Ramos (cell line): ENCODE data around the gene KIZ.

Source experiments
- in situ Hi-C: fragments of 300-500 bp; cut with MboI; formaldehyde crosslinking; loops from one replicate; pipeline ENCODE4 v1.14.3; 2022; ENCODE audit warnings: low sequenced_read_pairs; ENCODE audit not compliant: unreplicated experiment

The KIZ gene

DNA sequence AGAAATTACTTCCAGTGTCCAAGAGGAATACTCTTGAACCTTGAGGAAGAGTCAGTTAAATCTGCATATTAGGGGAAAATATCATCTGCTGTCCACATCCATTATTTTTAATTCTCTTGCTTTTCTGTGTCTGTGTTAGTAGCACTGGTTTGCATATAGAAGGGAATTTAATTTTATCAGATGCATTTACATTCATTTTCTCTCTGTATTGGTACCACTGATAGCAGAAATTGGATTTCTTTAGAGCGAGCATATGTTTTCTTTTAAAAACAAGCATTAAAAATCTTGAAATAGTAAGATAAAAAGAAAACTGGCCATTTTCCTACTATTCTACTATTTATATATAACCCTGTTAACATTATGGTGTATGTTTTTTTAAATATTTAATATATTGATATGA, 83.8 kb downstream of the KIZ start:
- in situ Hi-C loops = no loop called here

DNA sequence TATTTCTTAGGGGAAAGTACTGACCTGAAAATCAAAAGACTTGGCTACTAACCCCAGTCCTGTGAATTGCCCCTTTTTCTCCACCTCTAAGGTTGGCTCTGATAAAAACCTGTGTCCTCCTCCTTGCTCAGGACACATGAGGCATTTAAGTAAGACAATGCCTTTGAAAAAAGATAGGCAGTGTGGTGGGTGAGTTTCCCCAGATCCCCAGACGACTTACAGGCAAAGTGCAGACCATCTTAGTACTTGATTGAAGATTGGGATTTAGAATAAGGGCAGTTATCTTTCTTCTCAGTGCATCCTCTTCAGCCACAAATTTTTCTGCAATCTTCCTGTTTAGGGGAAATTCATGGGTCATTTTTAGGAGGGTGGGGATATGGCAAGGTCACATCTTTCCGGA, 87.8 kb downstream of the KIZ start:
- in situ Hi-C loops = no loop called here

DNA sequence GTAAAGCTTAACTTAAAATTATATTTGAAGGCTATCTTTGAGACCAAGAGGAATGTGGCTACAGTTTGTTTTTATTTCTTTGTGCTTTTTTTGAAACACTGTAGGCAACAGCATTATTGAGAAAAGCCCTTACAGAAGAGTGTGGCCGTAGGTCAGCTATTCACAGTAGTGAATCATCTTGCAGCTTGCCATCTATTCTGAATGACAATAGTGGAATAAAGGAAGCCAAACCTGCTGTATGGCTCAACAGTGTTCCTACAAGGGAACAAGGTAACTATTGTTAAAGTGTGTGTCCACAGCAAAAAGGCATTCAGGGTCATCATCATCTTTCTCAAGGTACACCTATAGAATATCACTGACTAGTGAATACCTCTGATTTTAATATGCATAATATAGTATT, 88.5 kb downstream of the KIZ start:
- in situ Hi-C loops = no loop called here

DNA sequence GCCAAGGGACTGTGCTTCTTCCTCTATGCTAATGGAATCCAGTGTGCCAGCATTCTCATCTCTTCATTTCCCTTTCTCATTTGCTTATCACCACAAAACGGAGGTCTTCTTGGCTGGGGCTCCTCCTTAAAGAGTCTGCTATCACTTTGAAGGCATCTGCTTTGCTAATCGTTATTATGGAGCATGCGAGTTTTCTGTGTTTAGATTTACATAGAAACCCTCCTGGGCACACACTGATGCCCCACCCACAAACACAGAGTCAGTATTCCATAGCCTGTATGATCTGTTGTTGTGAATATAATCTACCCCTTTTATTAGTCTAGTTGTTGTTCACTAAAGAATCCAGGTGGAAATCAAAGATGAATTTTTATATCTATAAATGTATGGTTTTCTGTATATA, 93.8 kb downstream of the KIZ start:
- in situ Hi-C loops = no loop called here

DNA sequence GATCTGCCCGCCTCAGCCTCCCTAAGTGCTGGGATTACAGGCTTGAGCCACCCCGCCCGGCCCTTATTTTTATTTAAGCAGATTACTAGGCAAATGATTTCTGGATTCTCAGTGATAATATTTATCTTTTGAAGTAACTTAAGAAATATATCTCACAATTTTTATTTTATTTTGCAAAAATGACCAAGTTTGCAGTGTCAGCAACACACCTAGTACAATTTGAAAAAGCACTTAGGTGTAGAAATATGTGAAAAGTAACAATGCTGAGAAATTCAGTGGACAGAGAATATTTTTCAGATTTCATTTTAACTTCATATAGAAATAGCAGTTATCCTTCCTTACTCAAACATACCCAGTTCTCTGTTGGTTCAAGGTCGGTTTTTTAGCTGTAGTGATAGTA, 98.3 kb downstream of the KIZ start:
- in situ Hi-C loops = no loop called here

DNA sequence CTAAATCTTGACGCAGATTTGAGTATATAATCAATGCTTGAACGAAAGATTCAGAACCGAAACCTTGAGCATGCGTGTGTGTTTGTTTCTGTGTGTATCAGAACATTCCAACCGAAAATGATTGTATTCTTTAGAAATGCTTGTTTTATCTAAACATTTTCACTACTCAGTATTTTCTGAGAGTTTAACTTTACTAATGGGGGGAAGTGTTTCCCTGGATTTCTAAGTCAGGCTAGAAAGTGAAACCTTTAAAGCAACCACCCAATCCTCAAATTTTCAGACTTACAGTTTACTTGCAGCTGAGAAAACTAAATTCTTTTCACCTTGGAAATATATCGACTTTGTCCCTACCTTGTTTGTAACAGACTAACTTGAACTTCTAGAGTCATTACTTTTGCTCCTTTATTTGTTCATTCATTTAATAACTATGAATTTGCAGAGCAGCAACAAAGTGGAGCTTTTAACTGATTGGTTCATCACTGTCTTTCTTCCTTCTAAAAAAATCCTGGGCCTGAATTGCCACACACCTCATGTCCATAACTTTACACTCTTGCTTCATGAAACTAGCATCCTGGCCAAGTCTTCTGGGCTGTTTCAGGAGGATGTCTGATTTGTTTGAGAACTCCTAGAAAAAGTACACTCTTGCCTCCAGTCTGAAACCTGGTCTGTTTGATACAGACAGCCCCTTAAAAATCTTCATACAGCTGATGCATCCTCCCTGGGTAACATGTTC, 99.5 kb downstream of the KIZ start:
- in situ Hi-C loops = loop anchor here (25.0 kb wide), 1 partner anchor 363 kb away; no protein-coding TSS in a partner anchor

DNA sequence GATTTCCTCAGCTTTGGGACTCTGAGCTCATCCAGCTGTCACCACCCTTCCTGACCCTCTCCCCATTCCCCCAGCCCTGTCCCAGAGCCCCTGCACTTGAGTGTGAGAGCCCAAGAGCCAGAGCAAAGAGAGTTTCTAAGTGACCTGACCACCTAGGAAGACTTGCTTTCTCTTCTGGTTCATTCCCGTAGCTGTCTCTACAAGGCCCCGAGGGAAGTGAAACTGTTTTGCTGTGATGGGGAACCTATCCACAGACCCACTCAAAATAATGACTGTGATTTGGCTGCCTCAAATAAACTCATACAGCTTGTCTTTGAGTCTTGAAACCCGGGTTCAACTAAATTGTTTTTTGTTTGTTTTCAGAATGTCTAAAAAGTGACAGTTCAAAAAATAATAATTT, 102.6 kb downstream of the KIZ start:
- in situ Hi-C loops = loop anchor here (25.0 kb wide), 1 partner anchor 366 kb away; no protein-coding TSS in a partner anchor

DNA sequence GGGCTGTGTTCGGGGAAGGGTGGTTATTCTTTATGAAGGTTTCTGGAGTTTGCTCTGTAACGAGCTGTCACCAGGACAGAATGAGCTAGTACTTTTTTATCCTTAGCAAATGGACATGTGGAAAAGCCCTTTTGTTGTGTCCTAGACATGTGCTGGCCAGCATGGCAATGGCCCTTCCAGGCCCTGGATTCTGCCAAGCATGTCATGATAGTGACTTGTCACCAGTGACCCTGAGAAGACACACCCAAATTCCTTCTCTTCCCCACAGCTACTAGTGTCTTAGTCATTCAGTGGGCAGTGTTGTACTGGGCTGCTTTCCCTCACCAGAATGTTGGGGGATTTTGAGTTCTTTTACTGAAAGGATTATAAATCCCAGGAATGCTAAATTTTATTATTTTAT, 103.3 kb downstream of the KIZ start:
- in situ Hi-C loops = loop anchor here (25.0 kb wide), 1 partner anchor 367 kb away; no protein-coding TSS in a partner anchor

DNA sequence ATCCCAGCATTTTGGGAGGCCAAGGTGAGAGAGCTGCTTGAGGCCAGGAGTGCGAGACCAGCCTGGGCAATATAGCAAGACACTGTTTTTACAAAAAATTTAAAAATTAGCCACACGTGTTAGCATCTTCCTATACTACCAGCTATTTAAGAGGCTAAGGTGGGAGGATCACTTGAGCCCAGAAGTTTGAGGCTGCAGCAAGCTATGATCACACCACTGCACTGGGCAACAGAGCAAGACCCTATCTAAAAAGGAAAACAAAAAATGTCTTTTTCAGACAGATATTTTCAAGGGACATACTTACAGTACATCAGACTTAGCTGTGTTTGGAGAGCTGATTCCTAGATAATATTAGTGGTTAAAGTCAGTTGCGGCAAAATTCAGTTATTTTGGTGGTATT, 104.3 kb downstream of the KIZ start:
- in situ Hi-C loops = loop anchor here (25.0 kb wide), 1 partner anchor 368 kb away; no protein-coding TSS in a partner anchor

DNA sequence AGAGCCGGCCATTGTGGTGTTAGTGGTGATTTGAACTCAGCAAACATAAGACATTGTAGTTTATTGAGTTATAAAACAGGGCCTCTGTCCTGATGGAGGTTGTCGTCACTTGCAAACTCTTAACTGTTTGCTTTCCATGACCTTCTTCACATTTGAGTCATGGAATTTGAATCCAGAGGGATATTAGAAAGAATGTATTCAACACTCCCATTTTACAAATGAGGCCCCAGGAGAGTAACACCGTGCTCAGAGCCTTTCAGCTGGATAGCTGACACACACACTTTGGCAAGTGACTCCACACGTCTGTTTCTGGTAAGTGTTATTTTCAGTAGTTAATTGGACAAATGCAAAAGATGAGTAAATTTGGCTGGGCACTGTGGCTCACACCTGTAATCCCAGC, 104.8 kb downstream of the KIZ start:
- in situ Hi-C loops = loop anchor here (25.0 kb wide), 1 partner anchor 368 kb away; no protein-coding TSS in a partner anchor

DNA sequence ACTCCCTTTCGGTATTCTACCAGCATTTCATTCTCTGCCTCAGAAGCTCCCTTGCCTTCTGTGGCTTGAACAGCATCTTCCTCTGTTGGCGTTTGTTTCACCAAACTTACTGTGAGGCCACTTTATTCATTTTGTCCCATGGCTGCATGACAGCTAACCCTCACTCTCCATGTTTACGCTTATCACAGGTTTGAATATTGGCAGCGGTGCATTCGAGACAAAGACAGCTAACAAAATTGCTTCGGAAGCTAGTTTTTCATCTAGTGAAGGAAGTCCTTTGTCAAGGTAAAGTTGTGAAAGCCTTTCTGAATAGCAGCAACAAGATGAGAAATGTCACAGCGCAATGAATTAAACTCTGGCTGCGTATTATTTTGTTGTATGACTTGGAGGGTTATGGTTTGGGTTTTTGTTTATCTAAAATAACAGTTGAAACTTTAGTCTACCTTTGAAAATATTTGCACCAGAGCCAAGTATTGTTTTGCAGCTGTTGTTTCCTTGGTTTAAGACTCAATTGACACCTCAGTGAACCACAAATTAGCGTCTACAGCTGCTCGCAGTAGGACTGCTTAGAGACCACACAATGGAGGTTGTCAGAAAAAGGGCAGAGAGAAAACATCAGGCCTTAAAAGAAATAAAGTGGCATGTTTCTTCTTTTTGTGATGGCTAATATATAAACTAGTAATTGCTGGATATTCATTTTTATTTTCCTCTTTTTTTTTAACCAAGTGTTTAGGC, 106.8 kb downstream of the KIZ start:
- in situ Hi-C loops = loop anchor here (25.0 kb wide), 1 partner anchor 370 kb away; no protein-coding TSS in a partner anchor

DNA sequence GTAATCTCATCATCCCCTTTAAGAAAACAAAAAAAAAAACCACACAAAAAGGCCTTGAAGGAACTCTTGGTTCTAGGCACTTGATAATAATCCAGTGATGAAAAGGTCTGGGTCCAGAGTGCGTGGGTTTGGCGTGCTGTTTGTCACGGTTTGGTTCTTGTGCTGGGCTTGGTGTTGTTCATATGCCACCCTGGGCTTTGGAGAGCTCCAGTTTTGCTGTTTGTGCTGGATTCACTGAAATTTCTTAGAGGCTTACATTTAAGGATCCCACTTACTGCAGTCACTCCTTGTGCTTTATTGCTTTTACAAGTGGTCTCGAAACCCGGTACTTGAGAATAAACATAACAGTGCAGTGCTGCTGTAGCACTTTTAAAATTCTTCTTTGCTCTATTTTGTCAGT, 108.4 kb downstream of the KIZ start:
- in situ Hi-C loops = loop anchor here (25.0 kb wide), 1 partner anchor 372 kb away; no protein-coding TSS in a partner anchor

DNA sequence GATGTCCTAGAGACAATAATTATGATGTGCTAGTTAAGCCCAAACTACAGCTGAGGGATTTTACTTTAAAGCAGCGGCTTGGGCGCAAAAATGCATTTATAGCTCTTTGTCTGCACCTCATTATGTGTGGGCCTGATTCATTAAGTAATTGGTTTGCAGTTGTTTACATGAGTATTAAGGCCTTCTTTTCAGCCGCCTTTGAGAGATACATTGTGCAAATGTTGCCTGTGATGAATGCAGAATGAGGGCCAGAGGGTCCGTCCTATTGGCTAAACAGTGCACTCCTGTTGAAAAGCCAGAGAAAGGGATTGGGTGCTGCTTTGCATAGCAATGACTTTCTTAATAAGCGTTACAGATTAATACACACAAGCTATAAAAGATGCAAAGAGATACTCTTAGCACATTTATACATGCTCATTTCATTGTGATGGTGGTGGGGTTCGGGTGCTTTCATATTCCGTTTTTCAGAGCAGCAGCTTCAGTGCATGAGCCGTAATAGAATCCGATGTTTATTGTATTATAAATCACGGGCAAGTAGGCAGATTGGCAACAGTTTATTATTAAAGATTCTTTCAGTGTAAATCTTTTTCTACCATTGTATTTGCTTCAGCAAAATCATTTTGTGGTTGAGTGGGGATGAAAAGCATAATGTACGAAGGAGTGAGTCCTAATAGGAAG, 109.1 kb downstream of the KIZ start:
- in situ Hi-C loops = loop anchor here (5.0 to 25.0 kb wide), 2 partner anchors 267 to 373 kb away; no protein-coding TSS in a partner anchor

DNA sequence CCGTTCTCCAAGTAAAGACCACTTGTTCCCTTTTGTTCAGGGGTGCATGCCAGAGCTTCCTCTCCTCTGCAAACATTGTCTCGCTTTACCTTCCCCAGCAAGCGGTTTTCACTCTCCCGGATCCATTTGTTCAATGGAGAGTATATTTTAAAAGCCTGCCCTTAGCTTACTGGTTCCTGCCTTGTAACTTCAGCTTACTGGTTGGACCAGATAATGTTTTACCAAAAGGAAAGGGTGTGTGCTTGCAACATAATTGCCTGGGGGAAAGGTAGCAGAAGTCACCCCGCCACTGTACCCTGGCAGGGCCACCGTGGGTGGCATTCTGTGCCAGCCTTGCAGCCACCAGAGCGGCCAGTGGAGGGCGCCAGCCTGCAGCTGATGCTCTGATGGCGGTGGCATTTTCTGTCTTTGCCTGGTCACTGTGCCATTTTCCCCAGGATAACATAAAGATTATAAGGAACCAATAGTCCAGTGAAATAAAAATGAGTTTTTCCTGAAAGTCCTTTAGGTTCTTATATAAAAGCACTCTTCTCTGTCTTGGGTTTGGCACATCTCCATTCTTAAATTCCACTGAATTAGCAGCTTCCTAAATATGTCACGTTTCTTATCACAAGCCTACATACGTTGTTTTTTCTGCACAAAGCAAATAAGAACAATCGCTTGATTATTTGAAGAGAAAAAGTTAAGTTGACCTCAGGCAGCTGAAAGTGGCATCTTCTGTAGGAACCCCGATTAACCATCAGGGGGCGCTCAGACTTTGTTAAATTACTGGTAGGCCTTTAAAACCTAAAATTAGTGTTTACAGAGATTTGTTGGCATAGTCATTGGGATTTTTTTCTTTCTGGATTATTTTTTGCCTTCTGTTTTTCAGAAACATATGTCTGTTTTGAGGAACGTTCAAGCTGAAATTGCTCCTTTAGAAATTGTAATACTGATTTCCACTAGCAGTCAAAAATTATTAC, 109.9 kb downstream of the KIZ start:
- in situ Hi-C loops = loop anchor here (5.0 to 25.0 kb wide), 2 partner anchors 267 to 373 kb away; no protein-coding TSS in a partner anchor

DNA sequence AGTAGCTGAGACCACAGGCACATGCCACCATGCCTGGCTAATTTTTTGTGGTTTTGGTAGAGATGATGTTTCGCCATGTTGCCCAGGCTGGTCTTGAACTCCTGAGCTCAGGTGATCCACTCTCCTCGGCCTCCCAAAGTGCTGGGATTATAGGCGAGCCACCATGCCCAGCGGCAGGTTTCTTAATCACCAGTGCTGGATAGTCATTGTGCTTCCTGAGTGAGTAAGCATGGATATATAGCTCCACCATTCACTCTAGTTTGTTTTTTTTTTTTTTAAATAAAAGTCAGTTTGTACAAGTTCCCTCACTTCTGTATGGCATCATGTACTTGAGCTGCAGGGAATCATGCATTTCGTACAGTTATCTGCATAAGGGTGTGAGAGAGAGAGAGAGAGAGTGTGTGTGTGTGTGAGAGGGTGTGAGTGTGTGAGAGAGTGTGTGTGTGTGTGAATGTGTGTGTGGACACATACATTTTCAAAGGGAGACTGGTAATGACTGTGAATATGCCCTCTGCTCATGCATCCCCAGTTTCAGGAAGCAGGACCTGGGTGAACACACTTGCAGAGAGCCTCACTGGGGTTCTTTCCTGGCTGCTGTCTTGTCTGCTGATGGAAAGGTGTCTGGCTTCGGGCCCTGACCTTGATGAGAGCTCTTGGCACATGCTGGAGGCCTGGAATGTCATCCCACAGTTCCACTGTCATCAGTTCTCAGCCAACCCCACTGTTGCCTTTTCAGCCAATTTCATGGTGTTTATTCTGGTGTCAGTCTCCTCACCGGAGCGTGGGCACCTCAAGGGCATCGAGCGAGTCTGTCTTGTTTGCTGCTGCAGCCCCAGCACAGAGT, 112.3 kb downstream of the KIZ start:
- in situ Hi-C loops = loop anchor here (5.0 to 25.0 kb wide), 2 partner anchors 264 to 376 kb away; no protein-coding TSS in a partner anchor

DNA sequence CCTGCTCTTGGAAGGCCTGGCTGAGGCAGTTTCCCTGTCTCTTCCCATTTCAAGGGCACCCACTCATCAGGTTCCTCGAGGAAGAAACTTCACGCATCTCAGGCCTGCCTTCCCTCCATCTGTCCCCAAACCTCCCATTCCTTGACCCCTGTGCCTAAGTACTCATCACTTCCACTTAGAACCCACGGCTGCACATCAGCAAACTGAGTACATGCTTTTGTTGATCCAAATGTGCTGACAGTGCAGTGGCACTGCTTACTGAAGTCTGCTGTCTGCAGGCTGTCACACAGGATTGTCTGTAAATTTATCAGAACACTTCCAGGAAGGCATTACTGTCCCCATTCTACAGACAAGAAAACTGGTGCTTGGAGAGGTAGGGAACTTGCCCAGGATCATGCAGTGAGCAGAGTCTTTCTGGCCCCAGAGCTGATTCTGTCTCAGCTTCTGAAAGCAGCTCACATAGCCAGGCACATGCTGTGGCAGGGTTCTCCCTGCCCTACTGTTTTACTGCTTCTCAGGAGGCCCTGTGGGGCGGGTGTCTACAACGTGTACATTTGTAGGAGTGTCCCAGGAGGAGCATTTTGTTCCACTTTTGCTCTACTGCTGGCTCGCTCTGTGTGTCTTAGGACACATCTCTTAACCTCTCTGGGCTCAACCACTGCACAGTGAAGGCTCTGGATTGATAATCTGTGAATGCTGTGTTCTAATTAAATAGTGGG, 113.1 kb downstream of the KIZ start:
- in situ Hi-C loops = loop anchor here (5.0 to 25.0 kb wide), 2 partner anchors 263 to 377 kb away; no protein-coding TSS in a partner anchor

DNA sequence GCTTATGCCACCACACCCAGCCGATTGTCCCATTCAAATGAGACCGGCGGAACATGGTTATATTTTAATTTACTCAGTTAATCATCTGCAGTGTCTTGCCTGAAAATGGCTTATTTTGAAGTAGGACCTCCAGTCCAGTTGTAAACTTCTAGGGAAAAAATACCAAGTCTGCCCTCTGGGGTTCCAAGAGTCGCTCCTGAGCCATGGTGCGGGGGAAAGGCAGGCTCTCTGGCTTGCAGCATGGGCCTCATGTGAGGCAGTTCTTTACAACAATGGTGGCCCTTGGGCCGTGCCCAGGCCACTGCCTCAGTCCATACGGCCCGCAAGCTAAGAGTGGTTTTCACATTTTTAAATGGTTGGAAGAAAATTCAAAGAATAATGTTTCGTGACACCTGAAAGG, 114.5 kb downstream of the KIZ start:
- in situ Hi-C loops = loop anchor here (25.0 kb wide), 1 partner anchor 378 kb away; no protein-coding TSS in a partner anchor

DNA sequence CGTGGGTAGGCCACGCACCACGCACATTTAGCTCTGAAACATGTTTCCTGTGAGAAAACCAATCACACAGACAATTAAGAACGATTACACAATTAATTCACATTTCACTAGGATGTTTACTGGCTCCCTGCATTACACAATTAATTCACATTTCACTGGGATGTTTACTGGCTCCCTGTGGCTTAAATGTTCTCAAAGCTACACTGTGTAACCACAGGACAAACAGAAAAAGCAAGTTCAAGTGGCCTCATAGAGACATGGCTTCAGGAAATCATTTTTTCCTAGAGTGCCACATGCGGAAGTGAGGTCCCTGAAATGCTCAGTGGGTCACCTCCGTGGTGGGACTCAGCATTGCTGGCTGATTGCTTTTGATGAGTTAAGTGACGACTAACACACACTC, 115.5 kb downstream of the KIZ start:
- in situ Hi-C loops = loop anchor here (25.0 kb wide), 1 partner anchor 379 kb away; no protein-coding TSS in a partner anchor
